ENCODE data around the gene TLCD3A.

Gene TLCD3A
- total RNA-seq, result 0.96 to 1.4 (median 1.2) reads per million in 3 donors

DNA sequence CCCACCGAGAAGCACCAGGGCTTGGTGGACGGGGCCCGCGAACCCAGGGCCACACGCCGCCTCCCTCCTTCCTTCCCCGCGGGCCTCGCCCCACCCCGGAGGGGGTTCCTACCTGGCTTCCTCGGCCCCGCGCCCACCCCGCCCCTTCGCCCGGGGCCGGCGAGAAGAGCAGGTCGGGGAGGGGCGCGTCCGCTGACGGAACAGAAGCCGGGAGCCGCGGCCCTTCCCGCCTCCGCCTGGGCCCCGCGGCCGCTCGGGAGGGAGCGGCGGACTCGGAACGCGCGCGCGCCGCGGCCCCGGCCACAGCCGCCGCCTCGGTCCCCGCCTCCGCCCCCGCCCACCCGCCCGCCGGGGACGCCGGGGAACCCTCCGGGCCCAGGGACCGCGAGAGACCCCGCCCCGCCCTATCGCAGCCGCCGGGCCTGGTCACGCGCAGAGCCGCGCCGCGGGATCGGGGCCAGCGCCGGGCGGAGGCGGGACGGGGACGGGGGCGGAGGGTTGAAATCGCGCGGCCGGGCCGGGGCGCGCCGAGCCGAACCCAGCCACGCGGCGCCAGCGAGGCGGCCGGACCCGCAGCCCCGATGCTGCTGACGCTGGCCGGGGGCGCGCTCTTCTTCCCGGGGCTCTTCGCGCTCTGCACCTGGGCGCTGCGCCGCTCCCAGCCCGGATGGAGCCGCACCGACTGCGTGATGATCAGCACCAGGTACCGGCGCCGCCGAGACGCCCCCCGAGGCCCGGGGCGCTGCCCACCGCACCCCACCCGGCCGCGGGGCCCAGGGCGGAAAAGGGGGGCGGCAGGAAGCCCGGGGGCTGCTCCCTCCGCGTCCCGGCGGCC, at the start of gene TLCD3A:
TSS of gene TLCD3A (plus strand) at position 530 of the 835 bp plus-strand sequence. CDS start at position 582, 52 bp downstream.
- Histone ChIP-seq H3K4me3 (ENCODE audit: insufficient read depth, low read depth, low read length, poor library complexity, severe bottlenecking) (peak within 1 kb of the TSS; percentile 61), H3K27ac (ENCODE audit: insufficient read depth, low read length, poor library complexity, severe bottlenecking) (peak within 1 kb of the TSS; percentile 11), H3K9me3 (ENCODE audit: control insufficient read depth, low read length) (no peaks in the 10 kb centered on the region), H3K36me3 (ENCODE audit: control insufficient read depth, insufficient read depth, low read length) (no peaks in the 10 kb centered on the region), H3K4me1 (ENCODE audit: control insufficient read depth, insufficient read depth, low read length, poor library complexity, severe bottlenecking) (peaks cover 8% of the 10 kb centered on the region), H3K27me3 (replicated peaks; ENCODE audit: control insufficient read depth, insufficient read depth, low read length, poor library complexity, severe bottlenecking) (no peaks in the 10 kb centered on the region)
- DNase-seq, result peak; percentile 18 to 34 (median 26)

GRCh38 chr17:683040-683439, 49.4 kb upstream of the TLCD3A start:
- DNase-seq, result no peak
- H3K27ac ChIP-seq (ENCODE audit: insufficient read depth, low read length, poor library complexity, severe bottlenecking), result no peak overlapping the region
- no peaks in the 10 kb centered on the region for H3K27me3 ChIP-seq (replicated peaks; ENCODE audit: control insufficient read depth, insufficient read depth, low read length, poor library complexity, severe bottlenecking)
- H3K4me3 ChIP-seq (ENCODE audit: insufficient read depth, low read depth, low read length, poor library complexity, severe bottlenecking), result no peak overlapping the region
- H3K36me3 ChIP-seq (ENCODE audit: control insufficient read depth, insufficient read depth, low read length), result peaks cover 3% of the 10 kb centered on the region
- no peaks in the 10 kb centered on the region for H3K9me3 ChIP-seq (ENCODE audit: control insufficient read depth, low read length)
- peaks cover 9% of the 10 kb centered on the region for H3K4me1 ChIP-seq (ENCODE audit: control insufficient read depth, insufficient read depth, low read length, poor library complexity, severe bottlenecking)

GRCh38 chr17:683499-684254, 48.7 kb upstream of the TLCD3A start:
- no peaks in the 10 kb centered on the region for H3K9me3 ChIP-seq (ENCODE audit: control insufficient read depth, low read length)
- H3K36me3 ChIP-seq (ENCODE audit: control insufficient read depth, insufficient read depth, low read length), result peaks cover 3% of the 10 kb centered on the region
- H3K27ac ChIP-seq (ENCODE audit: insufficient read depth, low read length, poor library complexity, severe bottlenecking), result no peak overlapping the region
- no peaks in the 10 kb centered on the region for H3K27me3 ChIP-seq (replicated peaks; ENCODE audit: control insufficient read depth, insufficient read depth, low read length, poor library complexity, severe bottlenecking)
- no peak overlapping the region for H3K4me3 ChIP-seq (ENCODE audit: insufficient read depth, low read depth, low read length, poor library complexity, severe bottlenecking)
- DNase-seq, result no peak
- peaks cover 9% of the 10 kb centered on the region for H3K4me1 ChIP-seq (ENCODE audit: control insufficient read depth, insufficient read depth, low read length, poor library complexity, severe bottlenecking)

GRCh38 chr17:685006-685405, 47.4 kb upstream of the TLCD3A start:
- H3K27me3 ChIP-seq (replicated peaks; ENCODE audit: control insufficient read depth, insufficient read depth, low read length, poor library complexity, severe bottlenecking), result no peaks in the 10 kb centered on the region
- no peak for DNase-seq
- peaks cover 6% of the 10 kb centered on the region for H3K36me3 ChIP-seq (ENCODE audit: control insufficient read depth, insufficient read depth, low read length)

DNA sequence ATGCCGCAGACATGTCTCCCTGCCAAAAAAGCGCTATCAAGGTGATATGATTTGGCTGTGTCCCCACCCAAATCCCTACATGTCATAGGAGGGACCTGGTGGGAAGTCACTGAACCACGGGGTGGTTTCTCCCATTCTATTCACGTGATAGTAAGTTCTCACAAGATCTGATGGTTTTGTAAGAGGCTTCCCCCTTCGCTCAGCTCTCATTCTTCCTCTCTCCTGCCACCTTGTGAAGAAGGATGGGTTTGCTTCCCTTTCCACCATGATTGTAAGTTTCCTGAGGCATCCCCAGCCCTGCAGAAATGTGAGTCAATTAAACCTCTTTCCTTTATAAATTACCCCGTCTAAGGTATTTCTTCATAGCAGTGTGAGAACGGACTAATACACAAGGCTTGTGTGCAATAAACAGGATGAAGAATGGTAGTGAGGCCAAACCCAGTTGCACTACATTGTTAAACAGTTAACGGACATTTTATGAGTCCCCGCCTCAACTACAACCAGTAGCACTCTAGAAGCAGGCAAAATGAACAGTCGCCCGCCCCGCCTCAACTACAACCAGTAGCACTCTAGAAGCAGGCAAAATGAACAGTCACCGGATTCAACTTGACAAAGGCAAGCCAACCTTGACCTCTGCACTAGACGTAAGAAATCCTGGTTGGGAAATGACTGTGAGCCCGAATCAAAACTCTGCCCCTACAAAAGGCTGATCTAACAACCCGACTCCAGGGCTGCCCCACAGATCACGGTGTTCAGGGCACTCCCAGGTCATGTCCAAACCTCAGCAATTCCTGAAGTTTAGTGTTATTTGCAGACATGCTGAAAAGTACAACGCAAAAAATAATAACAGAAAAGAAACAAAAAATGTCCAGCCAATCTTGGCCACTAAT, 44.1 kb upstream of the TLCD3A start:
- no peak for DNase-seq
- Histone ChIP-seq H3K9me3 (ENCODE audit: control insufficient read depth, low read length) (no peaks in the 10 kb centered on the region), H3K4me1 (ENCODE audit: control insufficient read depth, insufficient read depth, low read length, poor library complexity, severe bottlenecking) (peaks cover 2% of the 10 kb centered on the region), H3K27ac (ENCODE audit: insufficient read depth, low read length, poor library complexity, severe bottlenecking) (no peak overlapping the region), H3K4me3 (ENCODE audit: insufficient read depth, low read depth, low read length, poor library complexity, severe bottlenecking) (no peak overlapping the region), H3K36me3 (ENCODE audit: control insufficient read depth, insufficient read depth, low read length) (peaks cover 28% of the 10 kb centered on the region), H3K27me3 (replicated peaks; ENCODE audit: control insufficient read depth, insufficient read depth, low read length, poor library complexity, severe bottlenecking) (no peaks in the 10 kb centered on the region)

More at GRCh38 chr17:685006-685405, 47.4 kb upstream of the TLCD3A start:
- H3K27ac ChIP-seq (ENCODE audit: insufficient read depth, low read length, poor library complexity, severe bottlenecking), result no peak overlapping the region
- H3K4me3 ChIP-seq (ENCODE audit: insufficient read depth, low read depth, low read length, poor library complexity, severe bottlenecking), result no peak overlapping the region
- H3K4me1 ChIP-seq (ENCODE audit: control insufficient read depth, insufficient read depth, low read length, poor library complexity, severe bottlenecking), result peaks cover 9% of the 10 kb centered on the region
- no peaks in the 10 kb centered on the region for H3K9me3 ChIP-seq (ENCODE audit: control insufficient read depth, low read length)

DNA sequence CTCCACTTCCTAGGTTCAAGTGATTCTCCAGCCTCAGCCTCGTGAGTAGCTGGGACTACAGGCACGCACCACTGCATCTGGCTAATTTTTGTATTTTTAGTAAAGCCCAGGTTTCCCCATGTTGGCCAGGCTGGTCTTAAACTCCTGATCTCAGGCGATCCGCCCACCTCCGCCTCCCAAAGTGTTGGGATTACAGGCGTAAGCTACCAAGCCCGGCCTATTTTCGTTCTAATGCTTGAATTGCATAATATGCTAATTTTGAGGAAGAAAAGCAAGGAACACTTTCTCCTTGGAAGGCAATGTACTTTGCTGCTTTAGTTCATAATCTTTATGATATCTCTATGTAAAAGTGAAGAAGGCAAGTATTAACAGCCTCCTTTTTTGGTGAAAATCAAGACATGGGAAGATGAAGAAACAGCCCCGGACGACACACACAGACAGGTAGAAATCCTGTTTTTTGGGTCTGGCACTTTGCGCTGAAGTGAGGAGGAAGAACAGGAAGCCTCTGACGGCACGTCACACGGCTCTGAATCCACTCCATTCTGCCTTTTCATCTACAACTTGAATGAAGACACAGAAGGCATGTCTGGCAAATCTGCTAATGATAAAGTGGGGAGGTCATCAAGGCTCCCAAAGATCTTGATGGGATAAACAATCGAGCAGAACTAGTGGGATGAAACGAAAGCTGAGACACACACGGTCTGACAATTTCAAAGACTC, 42.7 kb upstream of the TLCD3A start:
- H3K4me3 ChIP-seq (ENCODE audit: insufficient read depth, low read depth, low read length, poor library complexity, severe bottlenecking), result no peak overlapping the region
- H3K9me3 ChIP-seq (ENCODE audit: control insufficient read depth, low read length), result no peaks in the 10 kb centered on the region
- DNase-seq, result no peak
- no peaks in the 10 kb centered on the region for H3K27me3 ChIP-seq (replicated peaks; ENCODE audit: control insufficient read depth, insufficient read depth, low read length, poor library complexity, severe bottlenecking)
- peaks cover 37% of the 10 kb centered on the region for H3K36me3 ChIP-seq (ENCODE audit: control insufficient read depth, insufficient read depth, low read length)
- no peaks in the 10 kb centered on the region for H3K4me1 ChIP-seq (ENCODE audit: control insufficient read depth, insufficient read depth, low read length, poor library complexity, severe bottlenecking)
- no peak overlapping the region for H3K27ac ChIP-seq (ENCODE audit: insufficient read depth, low read length, poor library complexity, severe bottlenecking)

DNA sequence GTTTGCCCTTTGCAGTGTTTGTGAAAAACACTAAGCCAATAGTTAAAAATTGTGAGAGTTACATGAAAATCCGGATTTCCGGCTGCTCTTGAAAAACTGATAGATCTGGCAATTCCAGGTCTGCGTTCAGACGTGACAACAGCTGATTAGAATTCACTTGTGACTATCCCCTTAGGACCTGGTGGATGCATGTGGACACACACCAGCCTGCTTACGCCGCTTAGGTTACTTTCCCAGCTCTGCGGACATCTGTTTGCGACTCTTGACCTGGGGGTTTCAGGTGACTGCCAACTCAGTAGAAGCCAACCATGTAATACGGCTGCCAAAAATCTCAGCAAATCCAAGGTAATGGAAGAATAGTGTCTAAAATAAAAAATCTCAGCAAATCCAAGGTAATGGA, 42.0 kb upstream of the TLCD3A start:
- DNase-seq, result no peak
- Histone ChIP-seq H3K27ac (ENCODE audit: insufficient read depth, low read length, poor library complexity, severe bottlenecking) (no peak overlapping the region), H3K27me3 (replicated peaks; ENCODE audit: control insufficient read depth, insufficient read depth, low read length, poor library complexity, severe bottlenecking) (no peaks in the 10 kb centered on the region), H3K9me3 (ENCODE audit: control insufficient read depth, low read length) (no peaks in the 10 kb centered on the region), H3K36me3 (ENCODE audit: control insufficient read depth, insufficient read depth, low read length) (peaks cover 41% of the 10 kb centered on the region), H3K4me1 (ENCODE audit: control insufficient read depth, insufficient read depth, low read length, poor library complexity, severe bottlenecking) (no peaks in the 10 kb centered on the region), H3K4me3 (ENCODE audit: insufficient read depth, low read depth, low read length, poor library complexity, severe bottlenecking) (no peak overlapping the region)

DNA sequence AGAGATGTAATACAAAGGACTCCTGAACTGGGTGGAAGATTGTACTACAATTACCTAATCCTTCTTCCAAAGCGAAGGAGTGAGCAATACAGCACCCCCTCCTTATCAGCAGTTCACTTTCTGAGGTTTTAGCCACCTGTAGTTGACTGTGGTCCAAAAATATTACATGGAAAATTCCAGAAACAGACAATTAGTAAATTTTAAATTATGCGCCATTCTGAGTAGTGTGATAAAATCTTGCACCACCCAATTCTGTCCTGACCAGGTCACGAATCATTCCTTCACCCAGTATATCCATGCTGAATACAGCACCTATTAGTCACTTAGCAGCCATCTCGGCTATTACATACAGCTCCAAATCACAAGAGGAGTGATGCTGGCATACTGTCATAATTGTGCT, 41.0 kb upstream of the TLCD3A start:
- DNase-seq, result no peak
- Histone ChIP-seq H3K4me3 (ENCODE audit: insufficient read depth, low read depth, low read length, poor library complexity, severe bottlenecking) (no peak overlapping the region), H3K27ac (ENCODE audit: insufficient read depth, low read length, poor library complexity, severe bottlenecking) (no peak overlapping the region), H3K27me3 (replicated peaks; ENCODE audit: control insufficient read depth, insufficient read depth, low read length, poor library complexity, severe bottlenecking) (no peaks in the 10 kb centered on the region), H3K4me1 (ENCODE audit: control insufficient read depth, insufficient read depth, low read length, poor library complexity, severe bottlenecking) (no peaks in the 10 kb centered on the region), H3K9me3 (ENCODE audit: control insufficient read depth, low read length) (no peaks in the 10 kb centered on the region), H3K36me3 (ENCODE audit: control insufficient read depth, insufficient read depth, low read length) (peaks cover 48% of the 10 kb centered on the region)

GRCh38 chr17:692116-692515, 40.3 kb upstream of the TLCD3A start:
- peaks cover 53% of the 10 kb centered on the region for H3K36me3 ChIP-seq (ENCODE audit: control insufficient read depth, insufficient read depth, low read length)

More at GRCh38 chr17:692116-692515, 40.3 kb upstream of the TLCD3A start:
- no peak overlapping the region for H3K27ac ChIP-seq (ENCODE audit: insufficient read depth, low read length, poor library complexity, severe bottlenecking)
- no peaks in the 10 kb centered on the region for H3K4me1 ChIP-seq (ENCODE audit: control insufficient read depth, insufficient read depth, low read length, poor library complexity, severe bottlenecking)
- H3K27me3 ChIP-seq (replicated peaks; ENCODE audit: control insufficient read depth, insufficient read depth, low read length, poor library complexity, severe bottlenecking), result no peaks in the 10 kb centered on the region
- DNase-seq, result no peak
- no peak overlapping the region for H3K4me3 ChIP-seq (ENCODE audit: insufficient read depth, low read depth, low read length, poor library complexity, severe bottlenecking)
- H3K9me3 ChIP-seq (ENCODE audit: control insufficient read depth, low read length), result no peaks in the 10 kb centered on the region
